H1 (cell line): Measurements from ENCODE around the gene WWC2. TPM values are rescaled to one million over a fixed set of nuclear protein-coding genes. Genes with fewer than 3 reads are reported as not detected.

Source experiments
- CTCF ChIA-PET: fragments of 300-600 bp; sonication (Branson Sonifier 250); formaldehyde crosslinking; loops from one replicate; lab custom pipeline; 2021; ENCODE audit not compliant: partially characterized antibody; lab: Charles Lee
- POLR2A ChIA-PET: fragments of 300-600 bp; sonication (Branson Sonifier 250); formaldehyde crosslinking; loops from one replicate; lab custom pipeline; 2021; ENCODE audit warnings: inconsistent platforms; ENCODE audit not compliant: partially characterized antibody; lab: Charles Lee
- DNase-seq, 2 experiments: peaks; one replicate each; pipeline versions ENCODE4 v3.0.0 to v3.0.0-alpha.2; 2010 to 2022; ENCODE audit warnings: low spot score in 2 of 2, low read depth in 1 of 2, mixed read lengths in 1 of 2
- FAIRE-seq: peaks from 2 replicates; lab custom pipeline; 2011; peaks lifted over from hg19 to GRCh38; lab: Jason Lieb, UNC
- H2AFZ ChIP-seq: 2 replicates; pipeline ENCODE4 v1.8.1; 2012; ENCODE audit warnings: low read length, inconsistent platforms
- H2AK5ac ChIP-seq: 2 replicates; pipeline ENCODE4 v1.6.1; 2013; ENCODE audit warnings: low read depth, low read length
- H2BK120ac ChIP-seq: replicated peaks from 2 replicates; pipeline ENCODE3; 2013; ENCODE audit warnings: low read depth, low read length, inconsistent platforms
- H2BK12ac ChIP-seq: 2 replicates; pipeline ENCODE4 v1.6.1; 2013; ENCODE audit warnings: low read depth, low read length
- H2BK15ac ChIP-seq: 2 replicates; pipeline ENCODE4 v1.6.1; 2013; ENCODE audit warnings: low read length
- H2BK20ac ChIP-seq: 2 replicates; pipeline ENCODE4 v1.6.1; 2013; ENCODE audit warnings: low read length
- H2BK5ac ChIP-seq: 2 replicates; pipeline ENCODE4 v1.6.1; 2013; ENCODE audit warnings: low read depth, low read length
- H3K14ac ChIP-seq: 2 replicates; pipeline ENCODE4 v1.6.1; 2013; ENCODE audit warnings: inconsistent platforms; ENCODE audit not compliant: insufficient read length
- H3K18ac ChIP-seq: 2 replicates; pipeline ENCODE4 v1.6.1; 2013; ENCODE audit warnings: low read length; ENCODE audit errors: extremely low read depth
- H3K23ac ChIP-seq: 2 replicates; pipeline ENCODE4 v1.6.1; 2013; ENCODE audit warnings: inconsistent platforms; ENCODE audit not compliant: insufficient read length
- H3K23me2 ChIP-seq: 2 replicates; pipeline ENCODE4 v1.6.1; 2013; ENCODE audit warnings: low read depth, low read length
- H3K27ac ChIP-seq: 2 replicates; pipeline ENCODE4 v1.6.1; 2011; ENCODE audit warnings: low read depth, low read length, inconsistent platforms
- H3K27me3 ChIP-seq, 4 experiments: replicated peaks in 1 of 4; 1 replicate in 1 of 4; 2 replicates in 3 of 4; pipeline versions ENCODE4 v1.6.1 to v1.8.1; 2011 to 2013; ENCODE audit warnings: low read length in 3 of 4, mild to moderate bottlenecking in 3 of 4, inconsistent platforms in 2 of 4, mixed read lengths in 2 of 4, moderate library complexity in 1 of 4; ENCODE audit not compliant: control insufficient read depth in 3 of 4, insufficient read depth in 3 of 4; ENCODE audit errors: extremely low read depth in 1 of 4
- H3K36me3 ChIP-seq, 4 experiments: 2 replicates each; pipeline versions ENCODE4 v1.6.1 to v1.8.1; 2011 to 2013; ENCODE audit warnings: mild to moderate bottlenecking in 4 of 4, low read length in 3 of 4, moderate library complexity in 2 of 4, control low read depth in 1 of 4, inconsistent platforms in 1 of 4; ENCODE audit not compliant: insufficient read depth in 4 of 4, control insufficient read depth in 2 of 4
- H3K4ac ChIP-seq: replicated peaks from 2 replicates; pipeline ENCODE3; 2013; ENCODE audit warnings: low read length, low read depth, mixed read lengths, inconsistent platforms; ENCODE audit not compliant: insufficient read length
- H3K4me1 ChIP-seq, 4 experiments: replicated peaks in 1 of 4; 1 replicate in 1 of 4; 2 replicates in 3 of 4; pipeline versions ENCODE4 v1.6.1 to v1.8.1; 2011 to 2013; ENCODE audit warnings: low read length in 3 of 4, inconsistent platforms in 2 of 4, mixed read lengths in 1 of 4; ENCODE audit not compliant: insufficient read depth in 4 of 4, control insufficient read depth in 3 of 4
- H3K4me2 ChIP-seq, 2 experiments: 2 replicates each; pipeline versions ENCODE4 v1.6.1 to v1.8.1; 2011 to 2013; ENCODE audit warnings: low read depth in 2 of 2, low read length in 2 of 2, control low read depth in 1 of 2, inconsistent platforms in 1 of 2, mild to moderate bottlenecking in 1 of 2; ENCODE audit not compliant: insufficient read depth in 1 of 2
- H3K4me3 ChIP-seq, 4 experiments: fragments of 200-600, 300-600 bp in 1 of 4; sonication (generic), shearing (Covaris generic), sonication (Bioruptor Twin) in 1 of 4; 2 replicates each; pipeline versions ENCODE4 v1.5.1 to v1.8.1; 2011 to 2016; ENCODE audit warnings: low read length in 4 of 4, low read depth in 3 of 4, control low read depth in 2 of 4, inconsistent platforms in 2 of 4, mild to moderate bottlenecking in 2 of 4, mixed read lengths in 1 of 4, moderate library complexity in 1 of 4; ENCODE audit not compliant: insufficient read depth in 2 of 4; ENCODE audit errors: extremely low read depth in 1 of 4
- H3K56ac ChIP-seq: replicated peaks from 2 replicates; pipeline ENCODE3; 2013; ENCODE audit warnings: low read depth, mild to moderate bottlenecking, mixed read lengths, low read length, inconsistent platforms; ENCODE audit not compliant: insufficient read length
- H3K79me1 ChIP-seq: 2 replicates; pipeline ENCODE4 v1.6.1; 2013; ENCODE audit warnings: low read depth, low read length, control low read depth
- H3K79me2 ChIP-seq, 2 experiments: 2 replicates each; pipeline versions ENCODE4 v1.6.1 to v1.8.1; 2012 to 2013; ENCODE audit warnings: low read length in 2 of 2, mild to moderate bottlenecking in 2 of 2, inconsistent platforms in 1 of 2; ENCODE audit not compliant: insufficient read depth in 2 of 2, control insufficient read depth in 1 of 2
- H3K9ac ChIP-seq, 4 experiments: replicated peaks in 1 of 4; 1 replicate in 1 of 4; 2 replicates in 3 of 4; pipeline versions ENCODE4 v1.6.1 to v1.8.1; 2011 to 2013; ENCODE audit warnings: low read depth in 3 of 4, low read length in 3 of 4, control low read depth in 2 of 4, mild to moderate bottlenecking in 2 of 4, moderate library complexity in 2 of 4, inconsistent platforms in 1 of 4; ENCODE audit errors: extremely low read depth in 1 of 4
- H3K9me3 ChIP-seq, 2 experiments: 2 replicates each; pipeline versions ENCODE4 v1.6.1 to v1.8.1; 2012 to 2013; ENCODE audit warnings: mild to moderate bottlenecking in 2 of 2, moderate library complexity in 2 of 2, control low read depth in 1 of 2, inconsistent platforms in 1 of 2, low read depth in 1 of 2, low read length in 1 of 2, mixed read lengths in 1 of 2; ENCODE audit not compliant: insufficient read depth in 2 of 2
- H4K20me1 ChIP-seq, 2 experiments: replicated peaks in 1 of 2; 2 replicates each; pipeline versions ENCODE3 to v1.8.1; 2011 to 2013; ENCODE audit warnings: inconsistent platforms in 2 of 2, low read length in 2 of 2, mild to moderate bottlenecking in 1 of 2; ENCODE audit not compliant: insufficient read depth in 2 of 2, control insufficient read depth in 1 of 2
- H4K5ac ChIP-seq: 2 replicates; pipeline ENCODE4 v1.6.1; 2013; ENCODE audit warnings: low read length, low read depth, mixed read lengths, inconsistent platforms; ENCODE audit not compliant: insufficient read length
- H4K8ac ChIP-seq: 2 replicates; pipeline ENCODE4 v1.8.0; 2013; ENCODE audit warnings: mild to moderate bottlenecking, moderate library complexity, low read length, inconsistent platforms; ENCODE audit not compliant: insufficient read depth; ENCODE audit errors: extremely low read depth
- H4K91ac ChIP-seq: replicated peaks from 2 replicates; pipeline ENCODE3; 2013; ENCODE audit warnings: low read length, mixed read lengths, inconsistent platforms; ENCODE audit not compliant: insufficient read length
- CBX5 ChIP-seq: fragments of 300-800, 300-1000 bp; sonication (generic); IDR thresholded peaks from 2 replicates; pipeline ENCODE4 v1.7.1; 2016; ENCODE audit warnings: antibody characterized with exemption, low read length, low read depth
- CHD2 ChIP-seq: IDR thresholded peaks from 2 replicates; pipeline ENCODE4 v1.6.1; 2012; ENCODE audit warnings: low read length, improper control_type of control experiment
- EGR1 ChIP-seq: IDR thresholded peaks from 2 replicates; pipeline ENCODE4 v1.6.1; 2011; ENCODE audit warnings: low read depth, low read length, borderline replicate concordance
- EZH2 ChIP-seq: fragments of 200-600 bp; sonication (generic); IDR thresholded peaks from 2 replicates; pipeline ENCODE4 v1.7.1; 2012; ENCODE audit warnings: low read depth, mild to moderate bottlenecking, moderate library complexity, low read length, inconsistent platforms; ENCODE audit not compliant: severe bottlenecking
- GABPA ChIP-seq: IDR thresholded peaks from 2 replicates; pipeline ENCODE4 v1.6.1; 2011; ENCODE audit warnings: mild to moderate bottlenecking, low read length, moderate library complexity, borderline replicate concordance; ENCODE audit not compliant: insufficient read depth
- JUN ChIP-seq: IDR thresholded peaks from 2 replicates; pipeline ENCODE4 v1.6.1; 2011; ENCODE audit warnings: low read depth, mild to moderate bottlenecking, improper control_type of control experiment, low read length
- RBBP5 ChIP-seq: IDR thresholded peaks from 2 replicates; pipeline ENCODE4 v1.7.1; 2012; ENCODE audit warnings: low read depth, mild to moderate bottlenecking, inconsistent platforms, low read length, moderate library complexity, borderline replicate concordance
- RNF2 ChIP-seq: fragments of 200-900, 300-1000 bp; sonication (generic); IDR thresholded peaks from 2 replicates; pipeline ENCODE4 v1.7.1; 2016; ENCODE audit warnings: borderline replicate concordance, low read depth, mild to moderate bottlenecking, antibody characterized with exemption, low read length; ENCODE audit not compliant: poor library complexity, severe bottlenecking; ENCODE audit errors: missing control alignments
- TEAD4 ChIP-seq: IDR thresholded peaks from 2 replicates; pipeline ENCODE4 v1.6.1; 2012; ENCODE audit warnings: low read depth, low read length, inconsistent platforms, mixed read lengths
- USF2 ChIP-seq: IDR thresholded peaks from 2 replicates; pipeline ENCODE4 v1.6.1; 2011; ENCODE audit warnings: low read length, improper control_type of control experiment
- WGBS, 2 experiments: shearing (Covaris generic) in 1 of 2; methylation state at CpG; one replicate each; pipeline versions ENCODE4 v1.1.6 to v1.1.7; 2013 to 2015; ENCODE audit warnings: low lambda C conversion rate in 2 of 2, mixed read lengths in 2 of 2, inconsistent platforms in 1 of 2, low coverage in 1 of 2, missing lambda C conversion rate in 1 of 2; ENCODE audit not compliant: insufficient replicate concordance in 2 of 2, insufficient coverage in 1 of 2, insufficient read length in 1 of 2; ENCODE audit errors: extremely low coverage in 1 of 2, missing lambda C conversion rate in 1 of 2; 5-methylcytosine and 5-hydroxymethylcytosine counted together
- polyA plus RNA-seq, 7 experiments: library from polyadenylated mRNA; depleted of rRNA in 3 of 7; stranded (reverse) in 5 of 7; unstranded in 2 of 7; fragments of >200 nt in 5 of 7; fragments of 200-250 nt in 2 of 7; gene quantifications; 1 replicate in 5 of 7; 2 replicates in 1 of 7; 4 replicates in 1 of 7; pipeline versions ENCODE4 v1.2.1 to v1.2.3, GENCODE V29; 2011 to 2013; ENCODE audit warnings: missing spikeins in 2 of 7, mixed read lengths in 2 of 7
- total RNA-seq: library from RNA; stranded (reverse); fragmentation: NEBNext Ultra II Directional; extraction: Animal tissue kit (Norgen Biotek cat#: 25700); gene quantifications from 2 replicates; pipeline ENCODE4 v1.2.1, GENCODE V29; 2021

The WWC2 gene
- total and polyA plus RNA-seq, 2 of the 8 experiments (the other 6 are each of a cell fraction or from before 2014, with no cell fraction given): 17.6 to 135 TPM

GRCh38 chr4:183059797-183060196 lies 39.3 kb upstream of the WWC2 start:
- Histone ChIP-seq H2AK5ac (no peak overlapping the region), H3K27me3 (no peaks in the 10 kb centered on the region), H3K27ac (no peak overlapping the region), H3K79me1 (no peaks in the 10 kb centered on the region), H2BK15ac (no peak overlapping the region), H3K4ac (no peak overlapping the region), H2BK20ac (no peak overlapping the region), H3K18ac (no peak overlapping the region), H3K4me3 (no peak overlapping the region), H4K8ac (no peak overlapping the region), H4K20me1 (no peaks in the 10 kb centered on the region), H3K14ac (no peak overlapping the region), H3K23ac (no peak overlapping the region), H3K36me3 (no peaks in the 10 kb centered on the region), H4K91ac (no peak overlapping the region), H3K23me2 (no peaks in the 10 kb centered on the region), H3K9ac (no peak overlapping the region), H4K5ac (no peak overlapping the region), H2BK120ac (no peak overlapping the region), H3K4me1 (no peaks in the 10 kb centered on the region), H3K9me3 (no peaks in the 10 kb centered on the region), H2BK5ac (no peak overlapping the region), H2BK12ac (no peak overlapping the region), H3K79me2 (no peaks in the 10 kb centered on the region), H3K56ac (no peak overlapping the region), H3K4me2 (no peak overlapping the region), H2AFZ (no peak overlapping the region)
- no peak for TF ChIP-seq EZH2
- no peak for TF ChIP-seq RNF2
- TF ChIP-seq RBBP5: no peak
- no peak for TF ChIP-seq TEAD4
- TF ChIP-seq EGR1: no peak
- no peak for TF ChIP-seq JUN
- TF ChIP-seq CHD2: no peak
- no peak for TF ChIP-seq USF2
- TF ChIP-seq CBX5: no peak
- TF ChIP-seq GABPA: no peak
- CTCF ChIA-PET: interaction anchor here (1.9 kb wide), 1 partner anchor 203 kb away, joined by 4 read pairs; no protein-coding TSS in a partner anchor
- POLR2A ChIA-PET: no interaction called here
- 97% methylated on average over 1 of the region's 1 CpG; no CpG with 5 or more reads in 1 of the 2 experiments for WGBS, 2 experiments
- DNase-seq (no peak), FAIRE-seq (no peak)
